HCT116 (cell line): ENCODE data around the gene TBC1D21. TPM values are rescaled to one million over a fixed set of nuclear protein-coding genes. Genes with fewer than 3 reads are reported as not detected.

Experiments used
- ATAC-seq: fragments of 200-7000 bp; cut with Tn5 transposase; 2 replicates; pipeline ENCODE4 v1.9.1; 2020; ENCODE audit warnings: mild to moderate bottlenecking, moderate library complexity
- BruUV-seq: library from RNA; stranded (reverse); fragments of 400-500 nt; replicated peaks from 2 replicates; lab custom pipeline; 2021; lab: Mats Ljungman, UMichigan
- CTCF ChIA-PET: fragments of 300-600 bp; sonication (Branson Sonifier 250); formaldehyde crosslinking; loops from one replicate; lab custom pipeline; 2021; ENCODE audit warnings: antibody characterized with exemption; lab: Charles Lee
- POLR2A ChIA-PET: fragments of 300-600, 350-600 bp; sonication (Branson Sonifier 250); formaldehyde crosslinking; loops from one replicate; lab custom pipeline; 2021; ENCODE audit warnings: antibody characterized with exemption; lab: Charles Lee
- RAD21 ChIA-PET, 2 experiments: fragments of 300-600 bp; sonication (Branson Sonifier 250); formaldehyde crosslinking; loops; one replicate each; lab custom pipeline; 2023; ENCODE audit warnings: low total read pairs in 2 of 2; ENCODE audit not compliant: uncharacterized antibody in 2 of 2, unreplicated experiment in 2 of 2, low non-redundant PET in 1 of 2; lab: Charles Lee
- DNase-seq: peaks from one replicate; pipeline ENCODE4 v3.0.0-alpha.2; 2010; ENCODE audit warnings: low read depth, low spot score
- H2AFZ ChIP-seq: fragments of 200-600 bp; shearing (Covaris generic), sonication (generic); 2 replicates; pipeline ENCODE4 v1.6.1; 2017; ENCODE audit warnings: low read depth, mixed run types, mixed read lengths, antibody characterized with exemption, low read length; ENCODE audit not compliant: poor library complexity, severe bottlenecking
- H3K27ac ChIP-seq: 2 replicates; pipeline ENCODE4 v1.5.1; 2012; ENCODE audit warnings: low read depth, low read length
- H3K27me3 ChIP-seq: fragments of 200-600 bp; sonication (generic); 2 replicates; pipeline ENCODE4 v1.6.1; 2016; ENCODE audit warnings: mixed run types, low read length, mixed read lengths; ENCODE audit not compliant: insufficient read depth
- H3K36me3 ChIP-seq, 2 experiments: fragments of 200-500 bp in 1 of 2; fragments of 200-600 bp in 1 of 2; sonication (Bioruptor generic) in 1 of 2; sonication (generic) in 1 of 2; 2 replicates each; pipeline versions ENCODE4 v1.5.1 to v1.6.1; 2014 to 2016; ENCODE audit warnings: low read length in 2 of 2, inconsistent platforms in 1 of 2, mixed read lengths in 1 of 2, mixed run types in 1 of 2; ENCODE audit not compliant: insufficient read depth in 2 of 2, control insufficient read depth in 1 of 2
- H3K4me1 ChIP-seq, 2 experiments: fragments of 200-600 bp in 1 of 2; sonication (generic) in 1 of 2; 2 replicates each; pipeline versions ENCODE4 v1.5.1 to v1.6.1; 2012 to 2017; ENCODE audit warnings: low read length in 2 of 2, inconsistent platforms in 1 of 2, mild to moderate bottlenecking in 1 of 2, mixed read lengths in 1 of 2, mixed run types in 1 of 2, moderate library complexity in 1 of 2; ENCODE audit not compliant: insufficient read depth in 2 of 2, control insufficient read depth in 1 of 2
- H3K4me2 ChIP-seq: fragments of 200-600 bp; sonication (generic); 2 replicates; pipeline ENCODE4 v1.6.1; 2017; ENCODE audit warnings: mixed run types, low read length, mixed read lengths
- H3K4me3 ChIP-seq, 2 experiments: fragments of 200-600 bp in 1 of 2; sonication (generic) in 1 of 2; replicated peaks in 1 of 2; 2 replicates each; pipeline ENCODE4 v1.5.1; 2011 to 2016; ENCODE audit warnings: low read length in 2 of 2, control low read depth in 1 of 2, low read depth in 1 of 2, mild to moderate bottlenecking in 1 of 2, mixed read lengths in 1 of 2, mixed run types in 1 of 2
- H3K79me2 ChIP-seq: fragments of 200-600 bp; sonication (generic); 2 replicates; pipeline ENCODE4 v1.6.1; 2017; ENCODE audit warnings: mild to moderate bottlenecking, mixed run types, low read length, moderate library complexity, mixed read lengths; ENCODE audit not compliant: insufficient read depth
- H3K9ac ChIP-seq: fragments of 200-600 bp; sonication (generic); 2 replicates; pipeline ENCODE4 v1.6.1; 2016; ENCODE audit warnings: low read length, mixed read lengths
- H3K9me2 ChIP-seq: fragments of 200-600 bp; sonication (generic), shearing (Covaris generic); 2 replicates; pipeline ENCODE4 v1.6.1; 2017; ENCODE audit warnings: mixed run types, mild to moderate bottlenecking, moderate library complexity; ENCODE audit not compliant: insufficient read depth
- H3K9me3 ChIP-seq, 2 experiments: fragments of 200-500 bp in 1 of 2; fragments of 200-600 bp in 1 of 2; sonication (Bioruptor generic) in 1 of 2; sonication (generic) in 1 of 2; 2 replicates each; pipeline ENCODE4 v1.6.1; 2014 to 2017; ENCODE audit warnings: low read length in 2 of 2, mixed read lengths in 2 of 2, inconsistent platforms in 1 of 2, low read depth in 1 of 2, mild to moderate bottlenecking in 1 of 2, mixed run types in 1 of 2, moderate library complexity in 1 of 2; ENCODE audit not compliant: control insufficient read depth in 1 of 2, insufficient read depth in 1 of 2
- H4K20me1 ChIP-seq: fragments of 200-600 bp; sonication (generic), shearing (Covaris generic); 2 replicates; pipeline ENCODE4 v1.6.1; 2017; ENCODE audit warnings: mixed run types, mild to moderate bottlenecking, moderate library complexity; ENCODE audit not compliant: insufficient read depth
- ATF3 ChIP-seq: IDR thresholded peaks from 2 replicates; pipeline ENCODE4 v1.6.1; 2012
- CBX3 ChIP-seq: IDR thresholded peaks from 2 replicates; pipeline ENCODE4 v1.6.1; 2012; ENCODE audit warnings: low read depth
- CTCF ChIP-seq, 3 experiments: fragments of 200-600 bp in 1 of 3; sonication (generic) in 1 of 3; IDR thresholded peaks in 2 of 3; conservative IDR thresholded peaks in 1 of 3; 2 replicates each; pipeline ENCODE4 v1.5.1; 2012 to 2017; ENCODE audit warnings: low read depth in 2 of 3, low read length in 2 of 3, antibody characterized with exemption in 1 of 3, borderline replicate concordance in 1 of 3, control low read depth in 1 of 3, mild to moderate bottlenecking in 1 of 3, mixed read lengths in 1 of 3, mixed run types in 1 of 3, moderate library complexity in 1 of 3; ENCODE audit not compliant: insufficient read depth in 1 of 3
- EZH2 ChIP-seq: fragments of 200-600 bp; sonication (generic); IDR thresholded peaks from 2 replicates; pipeline ENCODE4 v1.6.1; 2017; ENCODE audit warnings: antibody characterized with exemption, mixed run types
- EZH2phosphoT487 ChIP-seq: fragments of 200-600 bp; IDR thresholded peaks from 2 replicates; pipeline ENCODE4 v1.6.1; 2018; ENCODE audit warnings: antibody characterized with exemption, borderline replicate concordance
- FOSL1 ChIP-seq: IDR thresholded peaks from 2 replicates; pipeline ENCODE4 v1.6.1; 2012; ENCODE audit warnings: low read depth
- MAX ChIP-seq: IDR thresholded peaks from 2 replicates; pipeline ENCODE4 v1.6.1; 2012
- POLR2AphosphoS5 ChIP-seq: IDR thresholded peaks from 2 replicates; pipeline ENCODE4 v1.6.1; 2011; ENCODE audit warnings: mild to moderate bottlenecking, low read depth, low read length, moderate library complexity
- RAD21 ChIP-seq: IDR thresholded peaks from 2 replicates; pipeline ENCODE4 v1.6.1; 2012; ENCODE audit warnings: low read depth, mild to moderate bottlenecking
- SIN3A ChIP-seq: IDR thresholded peaks from 2 replicates; pipeline ENCODE4 v1.6.1; 2012; ENCODE audit warnings: low read depth
- TCF7L2 ChIP-seq: IDR thresholded peaks from 2 replicates; pipeline ENCODE4 v1.7.0; 2011; ENCODE audit warnings: borderline replicate concordance, inconsistent platforms; ENCODE audit not compliant: insufficient read depth, insufficient read length; ENCODE audit errors: extremely low read depth
- YY1 ChIP-seq: IDR thresholded peaks from 2 replicates; pipeline ENCODE4 v1.6.1; 2011; ENCODE audit warnings: low read length, low read depth, moderate library complexity, mild to moderate bottlenecking; ENCODE audit not compliant: insufficient replicate concordance; ENCODE audit errors: extremely low read depth
- ZBTB33 ChIP-seq: IDR thresholded peaks from 2 replicates; pipeline ENCODE4 v1.6.1; 2011; ENCODE audit warnings: mild to moderate bottlenecking, low read length, moderate library complexity; ENCODE audit not compliant: insufficient replicate concordance; ENCODE audit errors: extremely low read depth
- ZFX ChIP-seq: fragments of 450-650 bp; IDR thresholded peaks from 2 replicates; pipeline ENCODE4 v1.6.1; 2017
- intact Hi-C: fragments of 100-400 bp; cut with micrococcal nuclease; formaldehyde crosslinking; loops from 2 replicates; pipeline ENCODE4 v1.10.0; 2022
- total RNA-seq: library from RNA; stranded (reverse); gene quantifications from one replicate; pipeline ENCODE4 v1.2.1, GENCODE V29; 2021; ENCODE audit not compliant: unreplicated experiment

TBC1D21 gene
- total RNA-seq, 1 experiment from 2014 or later = not detected

- H3K9me2 ChIP-seq = no peaks in the 10 kb centered on the region
These were observed 10.8 kb downstream of the TBC1D21 start for GRCh38 chr15:73884159-73884558.

More at GRCh38 chr15:73884159-73884558, 10.8 kb downstream of the TBC1D21 start:
- RAD21 ChIA-PET = no interaction called here
- no peak overlapping the region for H3K4me3 ChIP-seq
- BruUV-seq = no TSS peak
- no peaks in the 10 kb centered on the region for H4K20me1 ChIP-seq
- no peaks in the 10 kb centered on the region for H3K36me3 ChIP-seq
- ATAC-seq = no peak
- intact Hi-C loops = no loop called here
- H2AFZ ChIP-seq = no peak overlapping the region
- H3K9me3 ChIP-seq = no peaks in the 10 kb centered on the region
- H3K4me1 ChIP-seq = no peaks in the 10 kb centered on the region
- H3K27me3 ChIP-seq = 0 out of 2 replicates have a peak, but pooled peaks cover 6% of the 10 kb centered on the region
- no peaks in the 10 kb centered on the region for H3K79me2 ChIP-seq
- DNase-seq = no peak
- no peak overlapping the region for H3K4me2 ChIP-seq
- POLR2A ChIA-PET = no interaction called here
- no peak for TF ChIP-seq POLR2AphosphoS5
- TF ChIP-seq CBX3 = no peak
- no peak for TF ChIP-seq EZH2phosphoT487
- no peak for TF ChIP-seq FOSL1
- no peak for TF ChIP-seq EZH2
- TF ChIP-seq ZBTB33 = no peak
- TF ChIP-seq RAD21 = no peak
- no peak for TF ChIP-seq CTCF (IDR thresholded peaks at IDR 0.05 in 2 of 3, conservative IDR thresholded peaks at IDR 0.05 in 1 of 3; ENCODE audit: borderline replicate concordance in 1 of 3, insufficient read depth in 1 of 3, low read depth in 2 of 3, low read length in 2 of 3)
- no peak for TF ChIP-seq SIN3A
- TF ChIP-seq ZFX = no peak
- no peak for TF ChIP-seq YY1
- no peak for TF ChIP-seq ATF3
- TF ChIP-seq TCF7L2 = no peak
- TF ChIP-seq MAX = no peak
- H3K9ac ChIP-seq = no peak overlapping the region
- H3K27ac ChIP-seq = no peak overlapping the region
- CTCF ChIA-PET = no interaction called here
